GM21737 (cell line): Measurements from ENCODE around the gene TOR3A.

ENCODE experiments used
- ATAC-seq: cut with Tn5 transposase; IDR thresholded peaks from one replicate; pipeline ENCODE4 v1.9.1; 2021; ENCODE audit warnings: mild to moderate bottlenecking, moderate library complexity; ENCODE audit not compliant: unreplicated experiment

TOR3A gene

GRCh38 chr1:179145521-179145920 is 63.7 kb downstream of the TOR3A start:
- no peak for ATAC-seq
